DND-41 (cell line): ENCODE results near the gene CACUL1.

Source experiments
- ATAC-seq: fragments of 200-7000 bp; cut with Tn5 transposase; 3 replicates; pipeline ENCODE4 v1.9.1; 2021; ENCODE audit warnings: low read depth; ENCODE audit not compliant: insufficient read depth
- DNase-seq: peaks from one replicate; pipeline ENCODE4 v3.0.0-alpha.2; 2020
- H2AFZ ChIP-seq: 2 replicates; pipeline ENCODE4 v1.6.0; 2012; ENCODE audit warnings: low read depth, low read length
- H3K27ac ChIP-seq: 2 replicates; pipeline ENCODE4 v1.5.1; 2012; ENCODE audit warnings: low read length, inconsistent platforms
- H3K27me3 ChIP-seq: fragments of 200-600 bp; sonication (generic); 2 replicates; pipeline ENCODE4 v1.6.0; 2012; ENCODE audit warnings: low read length, mild to moderate bottlenecking, inconsistent platforms; ENCODE audit not compliant: insufficient read depth, poor library complexity
- H3K36me3 ChIP-seq: 2 replicates; pipeline ENCODE4 v1.5.1; 2012; ENCODE audit warnings: low read length, inconsistent platforms; ENCODE audit not compliant: insufficient read depth
- H3K4me1 ChIP-seq: 2 replicates; pipeline ENCODE4 v1.5.1; 2012; ENCODE audit warnings: mild to moderate bottlenecking, low read length; ENCODE audit not compliant: insufficient read depth
- H3K4me2 ChIP-seq: 2 replicates; pipeline ENCODE4 v1.6.0; 2012; ENCODE audit warnings: mild to moderate bottlenecking, moderate library complexity, low read length, inconsistent platforms; ENCODE audit not compliant: insufficient read depth
- H3K4me3 ChIP-seq, 2 experiments: fragments of 200-600 bp in 1 of 2; shearing (Covaris generic) in 1 of 2; 2 replicates each; pipeline ENCODE4 v1.5.1; 2012 to 2016; ENCODE audit warnings: inconsistent platforms in 2 of 2, low read length in 2 of 2, mild to moderate bottlenecking in 2 of 2, low read depth in 1 of 2, moderate library complexity in 1 of 2
- H3K79me2 ChIP-seq: 2 replicates; pipeline ENCODE4 v1.6.0; 2012; ENCODE audit warnings: low read length, inconsistent platforms; ENCODE audit not compliant: insufficient read depth
- H3K9ac ChIP-seq: 2 replicates; pipeline ENCODE4 v1.6.0; 2012; ENCODE audit warnings: low read depth, mild to moderate bottlenecking, inconsistent platforms, low read length, moderate library complexity
- H3K9me3 ChIP-seq: 2 replicates; pipeline ENCODE4 v1.5.1; 2012; ENCODE audit warnings: low read length, moderate library complexity, mild to moderate bottlenecking, inconsistent platforms; ENCODE audit not compliant: insufficient read depth, severe bottlenecking
- H4K20me1 ChIP-seq: 2 replicates; pipeline ENCODE4 v1.6.0; 2012; ENCODE audit warnings: low read length; ENCODE audit not compliant: insufficient read depth
- CTCF ChIP-seq: IDR thresholded peaks from 2 replicates; pipeline ENCODE4 v1.5.1; 2012; ENCODE audit warnings: borderline replicate concordance, low read length, moderate library complexity, mild to moderate bottlenecking; ENCODE audit not compliant: poor library complexity, severe bottlenecking; ENCODE audit errors: extremely low read depth
- EZH2 ChIP-seq: IDR thresholded peaks from 3 replicates; pipeline ENCODE4 v1.6.1; 2012; ENCODE audit warnings: borderline replicate concordance, low read depth, mild to moderate bottlenecking, moderate library complexity, low read length, inconsistent platforms; ENCODE audit not compliant: severe bottlenecking

Gene CACUL1

GRCh38 chr10:118767297-118768040 is 12.7 kb upstream of the CACUL1 start:
- DNase-seq (no peak), ATAC-seq (no peak)
- Histone ChIP-seq H3K36me3 (no peaks in the 10 kb centered on the region), H3K9ac (no peak overlapping the region), H3K4me1 (no peaks in the 10 kb centered on the region), H3K9me3 (peaks cover 2% of the 10 kb centered on the region), H2AFZ (no peak overlapping the region), H3K4me2 (no peak overlapping the region), H3K27ac (no peak overlapping the region), H4K20me1 (no peaks in the 10 kb centered on the region), H3K27me3 (peaks cover 6% of the 10 kb centered on the region), H3K4me3 (no peak overlapping the region), H3K79me2 (no peaks in the 10 kb centered on the region)
- TF ChIP-seq CTCF, result no peak

GRCh38 chr10:118764195-118764594 is 9.4 kb upstream of the CACUL1 start:
- no peak for DNase-seq
- Histone ChIP-seq H4K20me1 (no peaks in the 10 kb centered on the region), H3K9me3 (no peaks in the 10 kb centered on the region), H3K79me2 (no peaks in the 10 kb centered on the region), H3K27ac (no peak overlapping the region), H3K4me1 (no peaks in the 10 kb centered on the region), H3K27me3 (peaks cover 6% of the 10 kb centered on the region), H3K4me3 (no peak overlapping the region), H3K36me3 (no peaks in the 10 kb centered on the region), H2AFZ (no peak overlapping the region), H3K4me2 (no peak overlapping the region), H3K9ac (no peak overlapping the region)
- TF ChIP-seq CTCF (no peak), EZH2 (no peak)
- ATAC-seq, result no peak

- Histone ChIP-seq H2AFZ (no peak overlapping the region), H3K27me3 (peaks cover 6% of the 10 kb centered on the region), H3K9me3 (no peaks in the 10 kb centered on the region), H3K27ac (no peak overlapping the region), H3K4me2 (no peak overlapping the region), H3K79me2 (no peaks in the 10 kb centered on the region), H3K9ac (no peak overlapping the region), H3K4me1 (no peaks in the 10 kb centered on the region), H3K36me3 (no peaks in the 10 kb centered on the region), H4K20me1 (no peaks in the 10 kb centered on the region), H3K4me3 (no peak overlapping the region)
- ATAC-seq, result no peak
- no peak for DNase-seq
- TF ChIP-seq EZH2, result no peak
- no peak for TF ChIP-seq CTCF
These were observed 8.6 kb upstream of the CACUL1 start for GRCh38 chr10:118763202-118763988.
